HCT116 (cell line): Measurements from ENCODE around the gene CWC27. TPM values are rescaled to one million over a fixed set of nuclear protein-coding genes. Genes with fewer than 3 reads are reported as not detected.

Experiments
- ATAC-seq: fragments of 200-7000 bp; cut with Tn5 transposase; 2 replicates; pipeline ENCODE4 v1.9.1; 2020; ENCODE audit warnings: mild to moderate bottlenecking, moderate library complexity
- BruUV-seq: library from RNA; stranded (reverse); fragments of 400-500 nt; replicated peaks from 2 replicates; lab custom pipeline; 2021; lab: Mats Ljungman, UMichigan
- CTCF ChIA-PET: fragments of 300-600 bp; sonication (Branson Sonifier 250); formaldehyde crosslinking; loops from one replicate; lab custom pipeline; 2021; ENCODE audit warnings: antibody characterized with exemption; lab: Charles Lee
- POLR2A ChIA-PET: fragments of 300-600, 350-600 bp; sonication (Branson Sonifier 250); formaldehyde crosslinking; loops from one replicate; lab custom pipeline; 2021; ENCODE audit warnings: antibody characterized with exemption; lab: Charles Lee
- RAD21 ChIA-PET, 2 experiments: fragments of 300-600 bp; sonication (Branson Sonifier 250); formaldehyde crosslinking; loops; one replicate each; lab custom pipeline; 2023; ENCODE audit warnings: low total read pairs in 2 of 2; ENCODE audit not compliant: uncharacterized antibody in 2 of 2, unreplicated experiment in 2 of 2, low non-redundant PET in 1 of 2; lab: Charles Lee
- DNase-seq: peaks from one replicate; pipeline ENCODE4 v3.0.0-alpha.2; 2010; ENCODE audit warnings: low read depth, low spot score
- H2AFZ ChIP-seq: fragments of 200-600 bp; shearing (Covaris generic), sonication (generic); 2 replicates; pipeline ENCODE4 v1.6.1; 2017; ENCODE audit warnings: low read depth, mixed run types, mixed read lengths, antibody characterized with exemption, low read length; ENCODE audit not compliant: poor library complexity, severe bottlenecking
- H3K27ac ChIP-seq: 2 replicates; pipeline ENCODE4 v1.5.1; 2012; ENCODE audit warnings: low read depth, low read length
- H3K27me3 ChIP-seq: fragments of 200-600 bp; sonication (generic); 2 replicates; pipeline ENCODE4 v1.6.1; 2016; ENCODE audit warnings: mixed run types, low read length, mixed read lengths; ENCODE audit not compliant: insufficient read depth
- H3K36me3 ChIP-seq, 2 experiments: fragments of 200-500 bp in 1 of 2; fragments of 200-600 bp in 1 of 2; sonication (Bioruptor generic) in 1 of 2; sonication (generic) in 1 of 2; 2 replicates each; pipeline versions ENCODE4 v1.5.1 to v1.6.1; 2014 to 2016; ENCODE audit warnings: low read length in 2 of 2, inconsistent platforms in 1 of 2, mixed read lengths in 1 of 2, mixed run types in 1 of 2; ENCODE audit not compliant: insufficient read depth in 2 of 2, control insufficient read depth in 1 of 2
- H3K4me1 ChIP-seq, 2 experiments: fragments of 200-600 bp in 1 of 2; sonication (generic) in 1 of 2; 2 replicates each; pipeline versions ENCODE4 v1.5.1 to v1.6.1; 2012 to 2017; ENCODE audit warnings: low read length in 2 of 2, inconsistent platforms in 1 of 2, mild to moderate bottlenecking in 1 of 2, mixed read lengths in 1 of 2, mixed run types in 1 of 2, moderate library complexity in 1 of 2; ENCODE audit not compliant: insufficient read depth in 2 of 2, control insufficient read depth in 1 of 2
- H3K4me2 ChIP-seq: fragments of 200-600 bp; sonication (generic); 2 replicates; pipeline ENCODE4 v1.6.1; 2017; ENCODE audit warnings: mixed run types, low read length, mixed read lengths
- H3K4me3 ChIP-seq, 2 experiments: fragments of 200-600 bp in 1 of 2; sonication (generic) in 1 of 2; replicated peaks in 1 of 2; 2 replicates each; pipeline ENCODE4 v1.5.1; 2011 to 2016; ENCODE audit warnings: low read length in 2 of 2, control low read depth in 1 of 2, low read depth in 1 of 2, mild to moderate bottlenecking in 1 of 2, mixed read lengths in 1 of 2, mixed run types in 1 of 2
- H3K79me2 ChIP-seq: fragments of 200-600 bp; sonication (generic); 2 replicates; pipeline ENCODE4 v1.6.1; 2017; ENCODE audit warnings: mild to moderate bottlenecking, mixed run types, low read length, moderate library complexity, mixed read lengths; ENCODE audit not compliant: insufficient read depth
- H3K9ac ChIP-seq: fragments of 200-600 bp; sonication (generic); 2 replicates; pipeline ENCODE4 v1.6.1; 2016; ENCODE audit warnings: low read length, mixed read lengths
- H3K9me2 ChIP-seq: fragments of 200-600 bp; sonication (generic), shearing (Covaris generic); 2 replicates; pipeline ENCODE4 v1.6.1; 2017; ENCODE audit warnings: mixed run types, mild to moderate bottlenecking, moderate library complexity; ENCODE audit not compliant: insufficient read depth
- H3K9me3 ChIP-seq, 2 experiments: fragments of 200-500 bp in 1 of 2; fragments of 200-600 bp in 1 of 2; sonication (Bioruptor generic) in 1 of 2; sonication (generic) in 1 of 2; 2 replicates each; pipeline ENCODE4 v1.6.1; 2014 to 2017; ENCODE audit warnings: low read length in 2 of 2, mixed read lengths in 2 of 2, inconsistent platforms in 1 of 2, low read depth in 1 of 2, mild to moderate bottlenecking in 1 of 2, mixed run types in 1 of 2, moderate library complexity in 1 of 2; ENCODE audit not compliant: control insufficient read depth in 1 of 2, insufficient read depth in 1 of 2
- H4K20me1 ChIP-seq: fragments of 200-600 bp; sonication (generic), shearing (Covaris generic); 2 replicates; pipeline ENCODE4 v1.6.1; 2017; ENCODE audit warnings: mixed run types, mild to moderate bottlenecking, moderate library complexity; ENCODE audit not compliant: insufficient read depth
- ATF3 ChIP-seq: IDR thresholded peaks from 2 replicates; pipeline ENCODE4 v1.6.1; 2012
- CBX3 ChIP-seq: IDR thresholded peaks from 2 replicates; pipeline ENCODE4 v1.6.1; 2012; ENCODE audit warnings: low read depth
- EZH2phosphoT487 ChIP-seq: fragments of 200-600 bp; IDR thresholded peaks from 2 replicates; pipeline ENCODE4 v1.6.1; 2018; ENCODE audit warnings: antibody characterized with exemption, borderline replicate concordance
- POLR2A ChIP-seq: IDR thresholded peaks from 2 replicates; pipeline ENCODE4 v1.7.0; 2011; ENCODE audit warnings: borderline replicate concordance; ENCODE audit not compliant: insufficient read depth, insufficient read length; ENCODE audit errors: extremely low read depth
- POLR2AphosphoS5 ChIP-seq: IDR thresholded peaks from 2 replicates; pipeline ENCODE4 v1.6.1; 2011; ENCODE audit warnings: mild to moderate bottlenecking, low read depth, low read length, moderate library complexity
- RAD21 ChIP-seq: IDR thresholded peaks from 2 replicates; pipeline ENCODE4 v1.6.1; 2012; ENCODE audit warnings: low read depth, mild to moderate bottlenecking
- SIN3A ChIP-seq: IDR thresholded peaks from 2 replicates; pipeline ENCODE4 v1.6.1; 2012; ENCODE audit warnings: low read depth
- ZNF274 ChIP-seq: fragments of 200-500 bp; sonication (Bioruptor generic); IDR thresholded peaks from 2 replicates; pipeline ENCODE4 v1.6.1; 2014; ENCODE audit warnings: mild to moderate bottlenecking, low read depth, low read length, inconsistent platforms
- intact Hi-C: fragments of 100-400 bp; cut with micrococcal nuclease; formaldehyde crosslinking; loops from 2 replicates; pipeline ENCODE4 v1.10.0; 2022
- total RNA-seq: library from RNA; stranded (reverse); gene quantifications from one replicate; pipeline ENCODE4 v1.2.1, GENCODE V29; 2021; ENCODE audit not compliant: unreplicated experiment

Gene CWC27
- total RNA-seq, 1 experiment from 2014 or later, result 29.1 TPM

DNA sequence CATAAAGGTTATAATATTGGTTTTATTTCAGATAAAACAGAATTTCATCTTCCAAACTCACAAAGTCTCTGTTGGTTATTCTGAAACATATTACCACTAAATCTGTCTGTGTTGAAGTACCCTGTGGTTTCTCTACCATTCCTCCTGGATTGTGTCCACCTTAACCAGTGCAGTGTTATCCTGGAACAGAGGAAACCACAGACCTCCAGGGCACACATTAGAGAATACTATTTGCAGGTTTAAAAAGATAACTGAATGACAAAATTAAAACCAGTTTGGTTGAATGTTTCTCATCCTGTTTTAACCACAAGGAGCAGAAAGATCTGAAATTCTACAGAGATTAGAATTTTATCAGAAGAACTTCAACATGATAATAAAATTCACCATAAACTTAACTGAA lies 251.8 kb downstream of the CWC27 start:
- H3K36me3 ChIP-seq, result no peaks in the 10 kb centered on the region
- TF ChIP-seq EZH2phosphoT487, result no peak
- TF ChIP-seq ATF3, result no peak
- TF ChIP-seq SIN3A, result no peak
- no peak for TF ChIP-seq RAD21
- TF ChIP-seq, all 23 proteins: peak for 0
- Histone ChIP-seq H3K79me2 (no peaks in the 10 kb centered on the region), H4K20me1 (no peaks in the 10 kb centered on the region), H3K4me1 (no peaks in the 10 kb centered on the region), H3K4me3 (no peak overlapping the region), H3K9me2 (no peaks in the 10 kb centered on the region), H3K27me3 (no peaks in the 10 kb centered on the region), H3K9me3 (no peaks in the 10 kb centered on the region), H3K27ac (no peak overlapping the region), H2AFZ (no peak overlapping the region), H3K9ac (no peak overlapping the region), H3K4me2 (no peak overlapping the region)
- intact Hi-C loops, result no loop called here
- ChIA-PET POLR2A (no interaction called here), CTCF (no interaction called here), RAD21 (no interaction called here)
- no TSS peak for BruUV-seq
- DNase-seq, result no peak
- ATAC-seq, result no peak

- no TSS peak for BruUV-seq
- ChIA-PET POLR2A (no interaction called here), RAD21 (no interaction called here), CTCF (no interaction called here)
- H4K20me1 ChIP-seq, result no peaks in the 10 kb centered on the region
- H3K27ac ChIP-seq, result no peak overlapping the region
- no peak for ATAC-seq
- H3K9me2 ChIP-seq, result no peaks in the 10 kb centered on the region
- H3K27me3 ChIP-seq, result no peaks in the 10 kb centered on the region
- H3K4me3 ChIP-seq, result no peak overlapping the region
- intact Hi-C loops, result no loop called here
- H3K36me3 ChIP-seq, result no peaks in the 10 kb centered on the region
- H3K9me3 ChIP-seq, result no peaks in the 10 kb centered on the region
- no peak overlapping the region for H2AFZ ChIP-seq
- DNase-seq, result no peak
- TF ChIP-seq POLR2A (no peak), CBX3 (no peak), ZNF274 (no peak), POLR2AphosphoS5 (no peak)
- no peaks in the 10 kb centered on the region for H3K4me1 ChIP-seq
- no peaks in the 10 kb centered on the region for H3K79me2 ChIP-seq
- H3K4me2 ChIP-seq, result no peak overlapping the region
- no peak overlapping the region for H3K9ac ChIP-seq
Measured at GRCh38 chr5:65021527-65022226, 252.9 kb downstream of the CWC27 start.
